GM19035 (cell line): ENCODE data around the gene PITPNB.

Experiments used
- ATAC-seq: cut with Tn5 transposase; IDR thresholded peaks from one replicate; pipeline ENCODE4 v1.9.1; 2021; ENCODE audit not compliant: unreplicated experiment

PITPNB gene

DNA sequence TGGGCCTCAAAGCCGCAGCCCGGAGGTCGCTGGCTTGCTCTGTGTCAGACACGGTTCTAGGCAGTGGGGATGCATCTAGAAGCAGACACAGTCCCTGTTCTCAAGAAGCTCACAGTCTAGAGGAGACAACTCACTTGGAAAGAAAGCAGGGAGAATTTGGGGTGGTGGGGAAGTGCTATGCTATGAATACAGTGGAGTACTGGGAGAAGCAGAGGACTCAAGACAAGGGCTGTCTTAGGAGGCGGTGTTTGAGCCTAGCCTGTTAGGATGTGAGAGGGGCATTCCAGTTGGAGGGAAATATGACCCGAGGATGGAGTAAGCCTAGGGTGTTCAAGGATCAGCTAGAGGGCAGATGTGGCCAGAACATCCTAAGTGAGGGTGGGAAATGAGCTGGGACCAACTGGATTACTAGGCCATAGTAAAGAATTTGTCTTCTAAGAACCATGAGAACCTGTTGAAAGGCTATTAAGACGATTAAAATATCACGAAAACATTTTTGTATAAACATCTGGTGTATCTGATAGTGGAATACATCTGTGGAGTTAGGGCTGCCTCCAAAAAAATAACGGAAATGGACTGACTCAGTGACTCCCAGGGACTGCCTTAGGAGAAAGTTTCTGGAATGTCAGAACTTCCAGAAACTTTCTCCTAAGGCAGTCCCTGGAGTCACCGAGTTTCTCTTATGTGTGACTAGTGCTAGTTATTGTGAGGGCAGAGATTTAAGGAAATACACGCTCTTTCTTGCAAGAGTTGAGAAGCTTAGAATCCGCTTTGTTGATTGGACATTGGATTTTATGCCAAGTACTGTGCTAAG, 1.1 kb upstream of the PITPNB start:
- ATAC-seq, result peak; percentile 32

- peak; percentile 23 for ATAC-seq
Measured at GRCh38 chr22:27918341-27919221, 475 bp downstream of the PITPNB start.

DNA sequence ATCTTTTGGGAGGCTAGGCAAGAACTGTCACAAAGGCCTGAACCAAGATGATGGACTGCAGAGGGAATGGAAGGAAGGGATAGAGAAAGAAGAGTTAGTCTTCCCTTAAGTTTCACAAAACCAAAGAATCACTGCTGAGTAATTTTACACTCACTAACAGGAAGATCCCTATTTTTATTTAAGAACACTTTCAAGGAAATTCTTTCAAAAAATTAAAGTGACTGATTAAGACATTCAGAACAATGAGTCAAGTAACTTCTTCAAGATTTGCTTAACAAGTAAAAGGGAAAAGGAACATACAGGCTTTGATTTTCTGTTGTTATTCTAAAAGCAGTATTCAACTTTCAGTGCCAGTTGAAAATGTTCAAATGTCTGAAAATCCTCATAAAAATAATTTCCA, 3.1 kb downstream of the PITPNB start:
- ATAC-seq, result no peak

- ATAC-seq, result no peak
Measured at GRCh38 chr22:27913162-27913741, 5.8 kb downstream of the PITPNB start.

GRCh38 chr22:27912101-27912500, 7.0 kb downstream of the PITPNB start:
- ATAC-seq, result no peak

DNA sequence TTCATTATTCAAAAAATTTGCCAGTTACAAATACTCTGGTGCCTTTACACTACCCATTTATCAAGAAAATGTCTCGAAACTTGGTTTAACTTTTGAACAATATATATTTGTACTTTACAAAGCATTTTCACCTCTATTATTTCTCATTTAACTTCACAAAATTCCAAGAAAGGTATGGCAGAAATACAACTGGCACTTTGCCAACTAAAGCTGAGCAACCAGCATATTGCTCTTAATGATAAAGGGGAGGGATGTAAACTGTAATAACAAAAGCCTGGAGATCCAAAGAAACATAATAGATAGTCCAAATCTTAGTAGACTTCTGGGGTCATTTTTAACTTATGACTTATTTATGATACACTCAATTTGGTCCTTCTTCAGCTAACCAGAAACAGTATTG, 7.7 kb downstream of the PITPNB start:
- ATAC-seq, result no peak

DNA sequence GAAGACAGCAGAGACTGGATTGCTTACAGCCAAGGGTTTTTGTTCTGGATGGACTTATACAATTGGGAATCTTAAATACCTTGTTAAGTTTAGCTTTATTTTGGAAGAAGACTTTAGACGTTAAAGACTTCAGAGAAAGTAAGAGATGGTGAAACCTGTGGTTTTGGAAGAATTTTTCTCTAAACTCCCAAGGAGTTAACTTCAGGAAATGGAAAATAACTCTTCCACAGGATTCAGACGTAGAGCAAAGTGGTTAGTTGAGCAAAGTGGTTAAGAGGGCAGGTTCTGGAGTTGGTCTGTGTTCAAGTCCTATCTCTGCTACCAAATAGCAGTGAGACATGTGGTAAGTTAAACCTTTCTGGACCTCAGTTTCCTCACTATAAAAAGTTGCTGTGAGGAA, 12.8 kb downstream of the PITPNB start:
- ATAC-seq, result no peak

DNA sequence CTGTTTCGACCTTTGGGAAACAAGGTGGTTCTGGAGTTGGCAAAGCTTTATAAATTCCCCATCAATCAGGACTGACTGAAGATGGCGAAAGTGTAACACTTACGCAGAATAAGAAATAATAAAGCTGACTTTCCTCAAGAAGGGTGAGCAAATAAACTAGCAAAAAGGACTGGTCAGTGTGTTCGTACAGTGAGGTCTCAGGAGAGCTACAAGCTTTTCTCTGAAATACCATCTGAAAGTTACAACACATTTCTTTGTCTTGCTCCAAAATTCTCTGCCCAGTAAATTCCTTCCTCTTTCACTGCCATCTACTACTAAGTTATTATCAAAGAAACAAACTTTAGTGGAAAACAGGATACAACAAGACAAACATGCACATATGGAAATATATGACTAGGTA, 13.4 kb downstream of the PITPNB start:
- no peak for ATAC-seq

- ATAC-seq, result no peak
Measured at GRCh38 chr22:27903805-27904473, 15.1 kb downstream of the PITPNB start.

GRCh38 chr22:27900153-27900552, 18.9 kb downstream of the PITPNB start:
- no peak for ATAC-seq

GRCh38 chr22:27896245-27896644, 22.8 kb downstream of the PITPNB start:
- peak; percentile 60 for ATAC-seq

- peak; percentile 83 for ATAC-seq
Measured at GRCh38 chr22:27895600-27895999, 23.5 kb downstream of the PITPNB start.

DNA sequence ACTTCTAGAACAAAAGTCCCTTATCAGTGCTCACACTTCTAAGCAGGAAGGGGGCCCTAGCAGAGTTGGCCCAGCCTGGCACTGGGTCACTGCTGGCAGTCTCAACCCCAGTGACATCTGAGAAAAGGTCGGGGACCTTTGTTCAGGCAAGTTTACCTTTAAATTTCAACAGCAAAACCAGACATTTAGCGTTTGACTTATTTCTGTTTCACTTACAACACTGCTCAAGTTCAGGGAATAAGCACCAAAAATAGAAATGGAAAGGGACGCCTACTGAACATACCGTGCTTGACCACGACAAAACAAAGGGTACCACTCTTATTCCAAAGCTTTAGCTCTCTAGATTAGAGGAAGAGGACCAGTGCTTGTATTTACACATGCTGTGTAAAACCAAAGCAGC, 26.2 kb downstream of the PITPNB start:
- no peak for ATAC-seq

- ATAC-seq, result no peak
Measured at GRCh38 chr22:27892064-27892463, 27.0 kb downstream of the PITPNB start.

- ATAC-seq, result no peak
Measured at GRCh38 chr22:27888310-27888709, 30.7 kb downstream of the PITPNB start.

DNA sequence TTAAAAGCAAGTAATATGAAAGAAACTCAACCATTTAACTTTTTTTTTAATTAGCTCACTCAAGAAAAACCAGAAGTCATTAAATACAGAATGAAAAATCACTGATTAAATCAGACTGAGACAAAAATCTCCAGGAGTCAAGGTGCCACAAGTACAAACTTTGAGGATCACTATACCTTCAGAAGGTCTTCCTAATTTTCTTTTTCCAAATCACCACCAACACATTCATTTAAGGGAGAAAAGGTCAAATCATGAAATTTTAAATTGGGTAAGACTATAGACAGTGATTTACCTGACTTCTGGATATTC, 32.3 kb downstream of the PITPNB start:
- ATAC-seq, result no peak

- ATAC-seq, result no peak
Measured at GRCh38 chr22:27885977-27886842, 32.8 kb downstream of the PITPNB start.

- ATAC-seq, result no peak
Measured at GRCh38 chr22:27883656-27884350, 35.3 kb downstream of the PITPNB start.

DNA sequence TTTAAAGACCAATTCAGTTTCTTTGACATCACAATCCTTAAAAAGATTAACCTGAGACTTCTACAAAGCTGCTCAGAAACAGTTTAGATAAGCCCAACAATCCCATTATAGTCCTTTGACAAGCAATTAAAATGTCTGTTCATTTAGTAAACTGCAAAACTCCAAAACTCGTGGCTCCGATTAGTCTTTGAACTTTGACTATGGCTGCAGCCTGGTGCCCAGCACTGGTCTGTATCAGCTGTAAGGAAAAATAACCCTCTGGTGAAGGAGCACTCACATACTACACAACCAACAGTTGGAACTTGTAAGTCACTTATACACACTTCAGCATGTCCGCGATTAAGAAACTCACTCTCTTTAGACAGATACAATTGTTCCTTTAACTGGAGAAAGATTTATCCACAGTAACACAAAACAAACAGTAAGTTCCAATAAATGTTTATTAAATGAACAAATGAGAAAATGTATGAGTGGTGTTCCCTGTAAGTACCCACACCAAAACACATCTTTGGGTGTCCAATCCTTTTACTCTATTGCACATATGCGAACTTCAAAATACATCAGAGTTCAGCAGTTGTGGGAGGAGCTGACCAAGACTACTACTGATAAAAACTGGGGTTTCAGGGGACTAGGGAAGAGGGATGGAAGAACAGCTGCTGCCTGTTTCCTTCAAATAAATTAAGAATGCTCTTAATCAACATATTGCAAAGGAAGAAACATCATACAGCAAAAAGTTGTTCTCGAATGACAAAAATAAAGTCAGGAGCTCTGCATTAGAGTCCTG, 36.4 kb downstream of the PITPNB start:
- ATAC-seq, result no peak
